GM23338 (cell line): ENCODE measurements around the gene SELPLG. TPM values are rescaled to one million over a fixed set of nuclear protein-coding genes. Genes with fewer than 3 reads are reported as not detected.
"Not testable (repeated sequence)": the region's sequence is repeated elsewhere in the genome, so short reads cannot be mapped to it uniquely, and the experiment has no call there.

Experiments used
- ATAC-seq: fragments of 200-7000 bp; cut with Tn5 transposase; 3 replicates; pipeline ENCODE4 v1.9.1; 2020
- DNase-seq: peaks from one replicate; pipeline ENCODE4 v3.0.0-alpha.2; 2015; ENCODE audit warnings: low spot score
- H2AFZ ChIP-seq: fragments of 200-600 bp; sonication (generic); 2 replicates; pipeline ENCODE4 v1.8.0; 2016; ENCODE audit warnings: antibody characterized with exemption, mild to moderate bottlenecking, moderate library complexity
- H3F3A ChIP-seq: fragments of 200-600 bp; sonication (generic); replicated peaks from 2 replicates; pipeline ENCODE4 v1.8.0; 2017; ENCODE audit warnings: antibody characterized with exemption, mixed run types, low read depth
- H3K27ac ChIP-seq: fragments of 200-600 bp; sonication (generic); 2 replicates; pipeline ENCODE4 v1.6.1; 2016; ENCODE audit warnings: low read depth
- H3K27me3 ChIP-seq: fragments of 200-600 bp; sonication (generic); 2 replicates; pipeline ENCODE4 v1.8.0; 2016; ENCODE audit warnings: mild to moderate bottlenecking, mixed run types, moderate library complexity; ENCODE audit not compliant: insufficient read depth
- H3K36me3 ChIP-seq: fragments of 200-600 bp; sonication (generic); 2 replicates; pipeline ENCODE4 v1.8.0; 2016; ENCODE audit warnings: mild to moderate bottlenecking; ENCODE audit not compliant: insufficient read depth
- H3K4me1 ChIP-seq: fragments of 200-600 bp; sonication (generic); 2 replicates; pipeline ENCODE4 v1.8.0; 2016; ENCODE audit warnings: mild to moderate bottlenecking, moderate library complexity; ENCODE audit not compliant: insufficient read depth
- H3K4me2 ChIP-seq: fragments of 200-600 bp; sonication (generic); 2 replicates; pipeline ENCODE4 v1.7.1; 2017; ENCODE audit warnings: mixed run types
- H3K4me3 ChIP-seq: fragments of 200-600 bp; sonication (generic); 2 replicates; pipeline ENCODE4 v1.6.1; 2016; ENCODE audit warnings: mixed run types
- H3K79me2 ChIP-seq: fragments of 200-600 bp; sonication (generic); replicated peaks from 2 replicates; pipeline ENCODE4 v1.8.0; 2017; ENCODE audit warnings: mild to moderate bottlenecking; ENCODE audit not compliant: insufficient read depth
- H3K9me2 ChIP-seq: fragments of 200-600 bp; sonication (generic); 2 replicates; pipeline ENCODE4 v1.8.0; 2017; ENCODE audit not compliant: insufficient read depth
- H4K20me1 ChIP-seq: fragments of 200-600 bp; sonication (generic); replicated peaks from 2 replicates; pipeline ENCODE4 v1.8.0; 2017; ENCODE audit warnings: mild to moderate bottlenecking; ENCODE audit not compliant: insufficient read depth
- H3K27ac Mint-ChIP-seq: 2 replicates; pipeline ENCODE4 v1.8.0; 2020; ENCODE audit warnings: inconsistent platforms, mild to moderate bottlenecking, moderate library complexity, mixed read lengths
- H3K27me3 Mint-ChIP-seq: 3 replicates; pipeline ENCODE4 v1.8.0; 2022; ENCODE audit warnings: low read depth, mild to moderate bottlenecking, moderate library complexity, mixed read lengths, inconsistent platforms; ENCODE audit not compliant: insufficient read depth, poor library complexity
- H3K36me3 Mint-ChIP-seq: 3 replicates; pipeline ENCODE4 v1.8.0; 2021; ENCODE audit warnings: low read depth, mild to moderate bottlenecking, inconsistent platforms, moderate library complexity, mixed read lengths
- H3K4me1 Mint-ChIP-seq: 3 replicates; pipeline ENCODE4 v1.8.0; 2020; ENCODE audit warnings: mild to moderate bottlenecking, inconsistent platforms, mixed read lengths
- H3K4me3 Mint-ChIP-seq: 3 replicates; pipeline ENCODE4 v1.8.0; 2021; ENCODE audit warnings: moderate library complexity, mild to moderate bottlenecking, inconsistent platforms, mixed read lengths
- H3K9me3 Mint-ChIP-seq: 3 replicates; pipeline ENCODE4 v1.8.0; 2020; ENCODE audit warnings: moderate library complexity, mild to moderate bottlenecking, inconsistent platforms, mixed read lengths
- CREB1 ChIP-seq: fragments of 250-450 bp; sonication (Bioruptor Pico); IDR thresholded peaks from 2 replicates; pipeline ENCODE4 v1.5.0; 2020; ENCODE audit warnings: low read depth, mild to moderate bottlenecking, moderate library complexity
- CTCF ChIP-seq, 2 experiments: fragments of 200-600 bp in 1 of 2; sonication (generic) in 1 of 2; conservative IDR thresholded peaks; 2 replicates each; pipeline versions ENCODE4 v1.5.1 to v1.6.1; 2016 to 2017; ENCODE audit warnings: antibody characterized with exemption in 2 of 2, low read depth in 2 of 2, mild to moderate bottlenecking in 2 of 2, moderate library complexity in 1 of 2
- ETS1 ChIP-seq: IDR thresholded peaks from 2 replicates; pipeline ENCODE4 v1.6.1; 2016; ENCODE audit warnings: antibody characterized with exemption
- EZH2 ChIP-seq: fragments of 200-600 bp; sonication (generic); IDR thresholded peaks from one replicate; pipeline ENCODE4 v1.8.0; 2017; ENCODE audit warnings: antibody characterized with exemption, mild to moderate bottlenecking, low read depth; ENCODE audit not compliant: unreplicated experiment
- NANOG ChIP-seq: IDR thresholded peaks from 2 replicates; pipeline ENCODE4 v1.6.1; 2016; ENCODE audit warnings: antibody characterized with exemption, borderline replicate concordance
- POLR2AphosphoS5 ChIP-seq: IDR thresholded peaks from 2 replicates; pipeline ENCODE4 v1.6.1; 2016; ENCODE audit warnings: antibody characterized with exemption, low read depth
- REST ChIP-seq: IDR thresholded peaks from one replicate; pipeline ENCODE4 v1.6.1; 2018; ENCODE audit warnings: antibody characterized with exemption; ENCODE audit not compliant: unreplicated experiment
- ZNF114 ChIP-seq: fragments of 250-450 bp; sonication (Bioruptor Pico); IDR thresholded peaks from 2 replicates; pipeline ENCODE4 v1.5.0; 2020; ENCODE audit warnings: mild to moderate bottlenecking, moderate library complexity
- polyA plus RNA-seq: library from polyadenylated mRNA; unstranded; fragments of >200 nt; fragmentation: Nextera tagmentation; extraction: Ambion mirVana; gene quantifications from 2 replicates; pipeline ENCODE4 v1.2.1, GENCODE V29; 2016
- total RNA-seq: library from RNA; depleted of rRNA; stranded (reverse); fragments of >200 nt; shearing (Covaris generic); gene quantifications from 2 replicates; pipeline ENCODE4 v1.2.3, GENCODE V29; 2014

SELPLG gene
- total and polyA plus RNA-seq, 2 experiments from 2014 or later: 0.16 to 0.56 TPM

GRCh38 chr12:108663324-108664015 is 29.8 kb upstream of the SELPLG start (continued):
- TF ChIP-seq CTCF (conservative IDR thresholded peaks at IDR 0.05; ENCODE audit: low read depth in 2 of 2) (no peak), CREB1 (CRISPR knock-in tag) (no peak)

- not testable (repeated sequence) for DNase-seq, H3F3A ChIP-seq, H3K27me3 Mint-ChIP-seq, H3K4me3 ChIP-seq, H3K27me3 ChIP-seq, H3K4me2 ChIP-seq, H3K27ac ChIP-seq, H3K27ac Mint-ChIP-seq, H3K4me3 Mint-ChIP-seq, H3K9me2 ChIP-seq, H3K9me3 Mint-ChIP-seq, H3K79me2 ChIP-seq, H2AFZ ChIP-seq, ATAC-seq, H4K20me1 ChIP-seq
- Mint-ChIP-seq H3K36me3 (peaks cover 38% of the 10 kb centered on the region), H3K4me1 (peaks cover 18% of the 10 kb centered on the region)
- Histone ChIP-seq H3K36me3 (peaks cover 11% of the 10 kb centered on the region), H3K4me1 (peaks cover 18% of the 10 kb centered on the region)
These were observed 24.4 kb upstream of the SELPLG start for GRCh38 chr12:108658115-108658514.

GRCh38 chr12:108657130-108657745 is 23.5 kb upstream of the SELPLG start:
- no peak for ATAC-seq
- no peaks in the 10 kb centered on the region for H3K9me2 ChIP-seq
- H3K4me3 Mint-ChIP-seq: no peak overlapping the region
- H2AFZ ChIP-seq: no peak overlapping the region
- no peak overlapping the region for H3K4me2 ChIP-seq
- peaks cover 8% of the 10 kb centered on the region; the same call in 2 of the 3 replicates for H3K9me3 Mint-ChIP-seq
- H3K36me3 ChIP-seq: peaks cover 11% of the 10 kb centered on the region
- peaks cover 38% of the 10 kb centered on the region for H3K36me3 Mint-ChIP-seq
- no peaks in the 10 kb centered on the region for H3K79me2 ChIP-seq
- H3F3A ChIP-seq: no peaks in the 10 kb centered on the region
- no peaks in the 10 kb centered on the region for H3K27me3 ChIP-seq
- H3K27ac ChIP-seq: no peak overlapping the region
- DNase-seq: no peak
- no peak for TF ChIP-seq POLR2AphosphoS5
- TF ChIP-seq REST: no peak
- no peak for TF ChIP-seq EZH2
- TF ChIP-seq ZNF114 (CRISPR knock-in tag): no peak
- no peak for TF ChIP-seq NANOG
- TF ChIP-seq ETS1: no peak
- H3K4me1 ChIP-seq: peaks cover 27% of the 10 kb centered on the region
- no peak overlapping the region for H3K4me3 ChIP-seq
- H3K27me3 Mint-ChIP-seq: peaks cover 8% of the 10 kb centered on the region
- no peak overlapping the region for H3K27ac Mint-ChIP-seq
- no peaks in the 10 kb centered on the region for H4K20me1 ChIP-seq
- H3K4me1 Mint-ChIP-seq: peaks cover 26% of the 10 kb centered on the region

GRCh38 chr12:108656247-108656646 is 22.6 kb upstream of the SELPLG start:
- peaks cover 11% of the 10 kb centered on the region for H3K36me3 ChIP-seq

More at GRCh38 chr12:108656247-108656646, 22.6 kb upstream of the SELPLG start:
- not testable (repeated sequence) for ATAC-seq, H3K27me3 Mint-ChIP-seq, H3K4me3 ChIP-seq, H3K79me2 ChIP-seq, H3K27me3 ChIP-seq, H2AFZ ChIP-seq, H4K20me1 ChIP-seq, H3K9me3 Mint-ChIP-seq, H3F3A ChIP-seq, H3K4me3 Mint-ChIP-seq, H3K9me2 ChIP-seq, H3K4me2 ChIP-seq, H3K27ac Mint-ChIP-seq, H3K27ac ChIP-seq, DNase-seq
- peaks cover 47% of the 10 kb centered on the region for H3K36me3 Mint-ChIP-seq
- H3K4me1 Mint-ChIP-seq: peaks cover 26% of the 10 kb centered on the region
- H3K4me1 ChIP-seq: peaks cover 29% of the 10 kb centered on the region
